NB4 (cell line): ENCODE results near the gene MIA.

Source experiments
- MYC ChIP-seq: IDR thresholded peaks from 2 replicates; pipeline ENCODE4 v1.6.1; 2011; ENCODE audit warnings: low read depth, low read length
- POLR2A ChIP-seq: IDR thresholded peaks from 2 replicates; pipeline ENCODE4 v1.6.1; 2011; ENCODE audit warnings: mild to moderate bottlenecking; ENCODE audit not compliant: insufficient read length; ENCODE audit errors: extremely low read depth
- TF ChIP-seq, protein P1 (sequence below): IDR thresholded peaks from one replicate; pipeline ENCODE4 v1.5.1; 2012; ENCODE audit warnings: low read depth, low read length
- TF ChIP-seq, protein P2 (sequence below): IDR thresholded peaks from 2 replicates; pipeline ENCODE4 v1.6.1; 2011; ENCODE audit warnings: low read depth, low read length

DNA sequence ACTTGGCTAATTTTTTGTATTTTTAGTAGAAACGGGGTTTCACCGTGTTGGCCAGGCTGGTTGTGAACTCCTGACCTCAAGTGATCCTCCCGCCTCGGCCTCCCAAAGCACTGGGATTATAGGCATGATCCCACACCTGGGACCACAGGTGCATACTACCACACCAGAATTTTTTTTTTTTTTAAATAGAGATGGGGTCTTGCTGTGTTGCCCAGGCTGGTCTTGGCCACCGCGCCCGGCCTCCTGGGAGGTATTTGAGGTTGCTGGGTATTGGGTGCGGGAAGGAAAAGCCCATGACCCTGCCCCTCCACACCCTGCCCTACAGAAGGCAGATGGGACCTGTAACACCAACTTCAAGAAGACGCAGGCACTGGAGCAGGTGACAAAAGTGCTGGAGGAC, 38.7 kb upstream of the MIA start:
- TF ChIP-seq MYC: no peak
- TF ChIP-seq, protein P1, sequence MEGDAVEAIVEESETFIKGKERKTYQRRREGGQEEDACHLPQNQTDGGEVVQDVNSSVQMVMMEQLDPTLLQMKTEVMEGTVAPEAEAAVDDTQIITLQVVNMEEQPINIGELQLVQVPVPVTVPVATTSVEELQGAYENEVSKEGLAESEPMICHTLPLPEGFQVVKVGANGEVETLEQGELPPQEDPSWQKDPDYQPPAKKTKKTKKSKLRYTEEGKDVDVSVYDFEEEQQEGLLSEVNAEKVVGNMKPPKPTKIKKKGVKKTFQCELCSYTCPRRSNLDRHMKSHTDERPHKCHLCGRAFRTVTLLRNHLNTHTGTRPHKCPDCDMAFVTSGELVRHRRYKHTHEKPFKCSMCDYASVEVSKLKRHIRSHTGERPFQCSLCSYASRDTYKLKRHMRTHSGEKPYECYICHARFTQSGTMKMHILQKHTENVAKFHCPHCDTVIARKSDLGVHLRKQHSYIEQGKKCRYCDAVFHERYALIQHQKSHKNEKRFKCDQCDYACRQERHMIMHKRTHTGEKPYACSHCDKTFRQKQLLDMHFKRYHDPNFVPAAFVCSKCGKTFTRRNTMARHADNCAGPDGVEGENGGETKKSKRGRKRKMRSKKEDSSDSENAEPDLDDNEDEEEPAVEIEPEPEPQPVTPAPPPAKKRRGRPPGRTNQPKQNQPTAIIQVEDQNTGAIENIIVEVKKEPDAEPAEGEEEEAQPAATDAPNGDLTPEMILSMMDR: no peak
- TF ChIP-seq POLR2A: no peak
- TF ChIP-seq, protein P2, sequence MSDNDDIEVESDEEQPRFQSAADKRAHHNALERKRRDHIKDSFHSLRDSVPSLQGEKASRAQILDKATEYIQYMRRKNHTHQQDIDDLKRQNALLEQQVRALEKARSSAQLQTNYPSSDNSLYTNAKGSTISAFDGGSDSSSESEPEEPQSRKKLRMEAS: no peak
